ENCODE data around the gene TPST2. TPM values are rescaled to one million over a fixed set of nuclear protein-coding genes. Genes with fewer than 3 reads are reported as not detected.

TPST2 gene
- polyA plus RNA-seq, 1 donor from 2014 or later = 34.7 TPM

Other genes with a start within 250 kb of the TPST2 start
- 5.7 TPM for gene ASPHD2, start 160.9 kb downstream of the TPST2 start, polyA plus RNA-seq
- 19.8 TPM for gene HPS4, start 106.3 kb downstream of the TPST2 start, polyA plus RNA-seq
- gene SRRD, start 106.3 kb downstream of the TPST2 start, polyA plus RNA-seq = 23.1 TPM
- gene TFIP11, start 77.7 kb downstream of the TPST2 start, polyA plus RNA-seq = 32.3 TPM
- 1.0 TPM for gene CRYBB1, start 27.9 kb upstream of the TPST2 start, polyA plus RNA-seq
- not detected for gene CRYBA4, start 31.8 kb upstream of the TPST2 start, polyA plus RNA-seq
- 0.93 TPM for gene MIAT, start 67.5 kb upstream of the TPST2 start, polyA plus RNA-seq

Measured in IgD-negative memory B cell (primary cell).